GM21723 (cell line): ENCODE results near the gene SNX27.

Experiments used
- ATAC-seq: cut with Tn5 transposase; IDR thresholded peaks from one replicate; pipeline ENCODE4 v1.9.1; 2021; ENCODE audit warnings: mild to moderate bottlenecking, moderate library complexity; ENCODE audit not compliant: unreplicated experiment

SNX27 gene

DNA sequence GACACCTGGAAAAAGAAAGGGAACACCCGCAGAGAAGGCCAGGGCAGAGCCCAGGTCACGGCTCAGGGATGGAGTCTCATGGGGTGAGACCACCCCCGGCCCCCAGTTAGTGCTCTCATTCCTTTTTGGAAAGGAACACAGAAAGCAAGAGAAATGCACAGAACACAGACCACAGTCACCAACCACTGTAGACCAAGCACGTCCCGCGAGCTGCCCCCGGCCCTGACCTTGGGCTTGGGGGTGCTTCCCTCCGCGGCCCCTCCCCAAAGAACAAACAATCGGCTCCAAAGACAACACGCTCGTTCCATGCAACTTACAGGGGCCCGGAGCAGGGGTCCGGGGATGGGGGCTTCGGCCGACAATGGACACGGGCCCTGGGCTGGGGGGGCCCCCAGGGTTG lies 92.0 kb downstream of the SNX27 start:
- no peak for ATAC-seq

DNA sequence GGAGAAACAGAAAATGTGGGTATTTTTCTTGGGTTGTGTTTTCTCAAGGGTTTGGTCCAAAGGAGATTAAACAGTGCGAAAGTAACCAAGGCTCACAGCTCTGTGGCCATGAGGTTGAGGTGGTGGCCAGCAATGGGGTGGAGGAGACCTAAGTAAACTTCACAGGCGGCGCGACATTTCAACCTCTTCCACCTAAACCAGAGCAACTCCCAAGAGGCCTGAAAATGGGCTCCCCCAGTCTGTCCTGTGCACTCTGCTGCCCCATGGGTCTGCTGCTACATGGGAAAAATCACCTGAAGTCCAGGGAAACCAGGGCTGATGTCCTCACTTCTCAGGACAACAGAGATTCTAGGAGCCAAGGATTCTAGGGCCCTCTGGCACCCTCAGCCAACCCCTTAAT lies 92.4 kb downstream of the SNX27 start:
- ATAC-seq: no peak

DNA sequence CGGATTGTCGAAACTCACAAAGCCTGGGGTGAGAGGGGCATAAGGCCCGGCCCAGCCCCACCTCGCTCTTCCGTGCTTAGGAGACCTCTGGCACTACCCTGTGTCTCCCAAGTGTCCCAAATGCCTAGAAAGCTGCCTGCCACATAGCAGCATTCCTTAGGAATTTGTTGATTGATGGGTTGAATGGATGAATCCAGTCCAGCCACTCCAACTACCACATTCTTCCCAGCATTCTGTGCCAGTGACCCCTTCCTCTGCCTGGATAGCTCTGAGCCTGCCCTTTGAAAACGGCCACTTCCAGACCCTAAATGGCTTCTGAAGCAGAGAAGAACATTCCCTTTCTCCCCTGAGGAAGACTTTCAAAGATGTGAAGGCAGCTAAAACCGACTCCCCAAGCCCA lies 93.3 kb downstream of the SNX27 start:
- no peak for ATAC-seq

DNA sequence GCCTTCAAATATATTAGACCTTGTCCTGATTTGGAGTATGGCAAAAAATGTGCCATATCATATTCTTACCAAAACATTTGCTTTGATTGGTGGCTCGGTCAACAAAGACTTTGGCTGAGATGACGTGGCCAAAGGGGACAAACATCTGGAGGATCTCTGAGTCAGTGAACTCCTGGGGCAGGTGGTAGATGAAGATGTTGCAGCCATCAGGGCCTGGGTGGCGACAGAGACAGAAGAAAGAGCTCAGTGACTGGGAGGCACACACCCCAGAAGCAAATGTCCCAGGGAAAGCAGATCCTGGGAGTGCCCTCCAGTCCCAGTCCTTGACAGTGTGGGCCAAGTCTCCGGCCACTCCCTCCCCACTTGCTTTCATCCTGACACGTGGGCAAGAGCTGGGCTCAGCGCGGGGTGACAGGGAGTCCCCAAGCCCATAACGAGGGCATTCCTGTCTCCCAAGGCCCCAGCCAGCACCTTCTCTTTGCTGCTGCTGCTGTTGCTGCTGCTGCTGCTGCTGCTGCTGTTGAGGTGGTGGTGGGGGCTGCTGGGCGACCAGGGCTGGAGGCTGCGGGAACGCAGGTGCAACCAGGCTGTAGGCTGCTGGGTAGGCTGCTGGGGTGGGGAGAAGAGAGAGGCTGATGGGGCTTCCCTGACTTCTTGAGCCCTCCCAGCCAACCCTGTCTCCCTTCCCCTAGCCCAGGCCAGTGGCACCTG lies 94.1 kb downstream of the SNX27 start:
- no peak for ATAC-seq

DNA sequence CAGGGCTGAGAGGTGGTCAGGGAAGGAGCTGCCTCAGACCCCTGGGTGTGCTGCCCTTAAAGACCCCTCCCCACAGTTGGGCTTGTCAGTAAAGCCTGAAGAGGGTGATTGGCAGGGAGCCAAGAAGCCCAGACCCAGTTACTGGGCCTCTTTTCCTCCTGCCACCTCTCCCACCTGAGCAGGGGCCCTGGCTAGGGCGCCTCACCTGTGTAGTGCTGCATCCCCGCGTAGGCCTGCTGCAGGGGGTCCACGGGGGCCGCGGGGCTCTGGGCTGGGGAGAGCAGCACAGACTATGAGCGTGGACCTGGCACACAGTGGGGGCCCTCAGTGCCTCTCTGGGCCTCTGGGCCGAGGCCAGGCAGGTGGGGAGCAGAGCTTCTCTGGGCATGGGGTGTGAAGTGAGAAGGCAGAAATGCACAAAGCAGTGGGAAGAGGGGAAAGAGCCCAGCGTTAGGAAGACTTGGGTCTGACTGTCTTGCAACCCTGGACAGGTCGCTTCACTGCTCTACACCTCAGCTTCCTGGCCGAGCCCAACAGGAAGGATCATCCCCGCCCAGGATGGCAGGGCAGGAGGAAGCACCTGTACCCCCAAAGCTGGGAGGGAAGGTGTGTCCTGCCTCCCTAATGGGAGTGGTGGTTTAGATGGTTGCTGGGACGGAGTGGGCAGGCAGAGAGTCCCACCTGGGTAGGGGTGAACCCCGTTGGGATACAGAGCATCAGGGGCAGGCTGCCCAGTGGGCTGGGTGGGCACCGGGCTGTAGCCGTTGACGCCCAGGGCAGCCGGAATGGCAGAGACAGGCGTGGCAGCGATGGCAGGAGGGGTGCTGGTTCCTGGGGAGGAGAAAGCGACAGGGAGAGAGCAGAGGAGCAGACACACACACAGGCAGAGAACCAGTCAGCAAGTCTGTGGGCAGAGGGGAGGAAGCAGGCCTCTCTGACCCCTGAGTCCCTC lies 94.9 kb downstream of the SNX27 start:
- ATAC-seq: no peak

DNA sequence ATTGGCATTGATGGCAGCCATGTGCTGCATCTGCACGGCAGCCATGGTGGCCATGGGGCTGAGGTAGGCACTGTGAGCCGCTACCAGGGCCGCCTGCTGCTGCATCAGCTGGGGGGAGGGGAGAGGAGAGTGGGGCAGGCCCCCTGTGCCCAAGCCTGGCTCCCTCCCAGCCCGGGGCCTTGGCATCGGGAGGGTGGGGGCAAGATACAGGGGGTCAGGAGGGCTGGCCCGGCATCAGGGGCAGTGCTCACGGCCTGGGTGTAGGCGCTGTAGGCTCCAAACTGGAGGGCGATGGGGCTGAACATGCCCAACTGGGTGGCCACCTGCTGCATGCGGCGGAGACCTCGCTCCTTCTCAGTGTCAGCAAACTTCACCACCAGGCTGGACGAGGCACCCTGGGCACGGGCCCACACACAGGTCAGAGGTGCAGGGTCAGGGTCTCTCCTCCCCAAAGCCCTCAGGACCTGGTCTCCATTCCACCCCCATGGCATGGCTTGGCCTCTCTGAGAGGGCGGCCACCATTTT lies 95.8 kb downstream of the SNX27 start:
- ATAC-seq: no peak

DNA sequence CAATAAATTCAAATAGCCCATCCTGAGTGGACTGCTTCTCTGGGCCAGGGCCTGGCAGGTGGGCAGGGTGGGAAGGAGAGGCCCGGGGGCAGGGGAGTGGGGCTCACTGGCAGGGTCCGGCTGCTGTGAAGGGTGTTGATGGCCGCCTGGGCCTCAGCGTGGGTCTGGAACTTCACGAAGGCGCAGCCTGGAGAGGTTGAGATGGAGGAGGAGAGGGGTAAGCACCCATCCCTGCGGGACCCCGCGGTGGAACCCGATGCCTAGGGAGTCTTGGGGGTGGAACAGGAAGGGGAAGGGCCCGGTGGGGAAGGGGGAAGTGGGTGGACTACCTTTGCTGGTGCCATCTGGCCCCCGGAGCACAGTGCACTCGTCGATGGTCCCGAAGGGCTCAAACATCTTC lies 97.0 kb downstream of the SNX27 start:
- no peak for ATAC-seq

DNA sequence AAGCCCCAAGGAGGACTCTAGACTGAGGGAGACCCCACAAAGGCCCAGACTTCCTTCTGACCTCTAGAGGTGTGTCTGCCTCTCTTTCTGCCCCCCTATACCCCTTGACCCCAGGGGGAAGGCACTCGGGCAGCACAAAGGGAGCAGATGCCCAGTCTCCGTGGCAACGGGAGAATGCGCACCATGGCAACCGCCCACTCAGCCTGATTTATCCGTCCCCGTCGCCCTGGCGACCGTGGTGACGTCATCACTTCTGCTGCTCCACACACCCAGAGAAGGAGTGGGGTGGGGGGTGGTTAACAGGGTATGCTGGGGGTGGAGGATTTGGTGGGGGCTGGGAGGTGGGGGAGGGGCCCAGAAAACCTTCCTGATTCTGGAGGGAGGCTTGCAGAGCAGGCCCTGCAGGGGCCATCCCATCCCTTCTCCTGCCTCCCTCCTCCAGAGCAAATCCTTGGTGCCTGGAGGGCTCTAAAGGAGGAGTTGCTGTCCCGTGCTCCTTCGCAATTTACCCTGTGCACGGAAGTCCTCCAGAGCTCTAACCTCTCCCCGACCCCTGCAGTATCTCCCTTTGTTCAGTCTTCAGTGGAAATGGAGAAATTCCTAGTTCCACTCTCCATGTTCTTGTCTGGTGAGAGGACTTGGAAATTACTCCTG lies 98.5 kb downstream of the SNX27 start:
- ATAC-seq: no peak

DNA sequence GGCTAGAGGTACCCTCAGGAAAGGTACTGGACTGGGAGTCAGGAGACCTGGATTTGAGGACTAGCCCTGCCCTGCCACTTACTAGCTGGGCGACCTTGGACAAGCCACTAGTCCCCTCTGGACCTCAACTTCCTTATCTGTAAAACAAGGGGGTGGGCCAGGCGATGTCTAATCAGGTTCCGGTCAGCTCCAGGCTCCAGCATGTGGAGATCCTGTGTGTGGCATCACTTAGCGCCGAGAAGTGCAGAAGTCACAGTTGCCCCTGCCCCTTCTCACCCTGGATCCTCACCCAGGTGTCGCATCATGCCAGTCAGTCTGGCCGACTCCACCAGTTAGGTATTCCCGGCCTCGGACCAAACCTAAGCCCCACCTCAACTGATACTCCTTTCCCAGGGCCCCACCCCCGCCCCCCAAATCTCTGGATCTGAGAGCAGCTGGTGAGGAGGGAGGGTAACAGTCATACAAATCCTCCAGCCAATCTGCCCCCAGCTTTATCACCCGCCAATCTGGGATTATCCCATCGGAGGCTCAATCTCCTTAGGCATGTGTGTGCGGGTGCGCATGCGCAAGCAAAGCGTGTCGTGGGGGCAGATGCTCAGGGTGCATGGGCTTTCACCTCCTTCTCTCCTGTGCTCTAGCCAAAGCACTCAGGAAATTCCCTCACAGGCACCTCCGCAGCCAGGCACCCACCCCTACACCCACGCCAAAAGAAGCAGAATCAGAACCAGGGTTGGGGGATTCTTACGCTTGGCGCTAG lies 99.4 kb downstream of the SNX27 start:
- ATAC-seq: no peak

DNA sequence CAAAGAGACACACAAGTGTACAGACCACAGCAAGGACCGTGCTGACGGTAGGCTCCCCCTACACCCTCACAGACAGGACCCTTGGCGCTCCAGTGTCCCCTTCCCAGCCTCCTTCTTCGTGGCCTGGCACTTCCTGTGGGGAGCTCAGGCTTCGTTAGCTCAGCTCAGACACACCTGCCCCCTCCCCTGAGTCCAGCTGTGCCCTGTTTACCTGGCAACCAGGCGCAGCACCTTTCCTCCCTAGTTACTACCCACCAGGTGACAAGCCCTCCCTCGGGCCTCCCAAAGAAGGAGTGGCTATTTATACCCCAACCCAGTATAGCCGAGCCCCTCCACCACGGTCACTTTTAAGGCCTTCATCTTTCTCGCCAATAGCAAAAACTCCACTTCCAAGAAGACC lies 100.1 kb downstream of the SNX27 start:
- ATAC-seq: no peak

DNA sequence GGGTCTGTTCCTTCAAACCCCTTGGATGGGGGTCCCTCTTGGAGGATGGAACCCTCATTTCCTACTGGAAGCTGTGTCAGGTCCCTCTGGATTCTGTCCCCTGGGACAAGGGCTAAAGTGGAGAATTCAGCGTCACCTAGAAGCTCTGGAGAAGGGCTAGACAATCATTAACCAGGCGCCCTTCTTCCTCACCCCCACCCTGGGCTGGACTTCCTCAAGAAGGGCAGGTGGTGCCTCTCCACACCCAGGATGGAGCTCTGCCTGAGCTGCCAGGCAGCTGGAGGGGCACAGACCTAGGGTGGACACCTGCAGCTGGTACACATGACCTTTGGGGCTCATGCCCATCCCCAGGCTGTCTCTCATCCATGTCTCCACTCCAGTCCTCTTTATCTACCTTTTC lies 101.2 kb downstream of the SNX27 start:
- no peak for ATAC-seq

DNA sequence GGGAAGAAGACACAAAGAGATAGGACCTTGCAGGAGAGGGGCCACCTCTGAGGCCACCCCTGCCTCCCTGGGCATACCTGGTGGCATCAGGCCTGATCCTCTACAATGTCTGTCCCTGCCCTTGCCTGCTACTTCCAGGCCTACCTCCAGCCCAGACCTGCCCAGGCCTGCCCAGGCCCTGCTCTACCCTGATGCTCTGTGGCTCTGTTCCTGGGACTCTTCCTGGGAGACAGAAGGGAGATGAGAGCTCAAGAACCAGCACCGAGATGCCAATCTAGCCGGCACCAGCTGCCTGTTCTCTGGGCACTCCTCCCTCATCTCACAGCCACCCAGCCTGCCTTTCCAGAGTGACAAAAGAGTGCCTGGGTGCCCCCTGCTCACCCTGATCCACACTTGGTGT lies 102.0 kb downstream of the SNX27 start:
- ATAC-seq: no peak

DNA sequence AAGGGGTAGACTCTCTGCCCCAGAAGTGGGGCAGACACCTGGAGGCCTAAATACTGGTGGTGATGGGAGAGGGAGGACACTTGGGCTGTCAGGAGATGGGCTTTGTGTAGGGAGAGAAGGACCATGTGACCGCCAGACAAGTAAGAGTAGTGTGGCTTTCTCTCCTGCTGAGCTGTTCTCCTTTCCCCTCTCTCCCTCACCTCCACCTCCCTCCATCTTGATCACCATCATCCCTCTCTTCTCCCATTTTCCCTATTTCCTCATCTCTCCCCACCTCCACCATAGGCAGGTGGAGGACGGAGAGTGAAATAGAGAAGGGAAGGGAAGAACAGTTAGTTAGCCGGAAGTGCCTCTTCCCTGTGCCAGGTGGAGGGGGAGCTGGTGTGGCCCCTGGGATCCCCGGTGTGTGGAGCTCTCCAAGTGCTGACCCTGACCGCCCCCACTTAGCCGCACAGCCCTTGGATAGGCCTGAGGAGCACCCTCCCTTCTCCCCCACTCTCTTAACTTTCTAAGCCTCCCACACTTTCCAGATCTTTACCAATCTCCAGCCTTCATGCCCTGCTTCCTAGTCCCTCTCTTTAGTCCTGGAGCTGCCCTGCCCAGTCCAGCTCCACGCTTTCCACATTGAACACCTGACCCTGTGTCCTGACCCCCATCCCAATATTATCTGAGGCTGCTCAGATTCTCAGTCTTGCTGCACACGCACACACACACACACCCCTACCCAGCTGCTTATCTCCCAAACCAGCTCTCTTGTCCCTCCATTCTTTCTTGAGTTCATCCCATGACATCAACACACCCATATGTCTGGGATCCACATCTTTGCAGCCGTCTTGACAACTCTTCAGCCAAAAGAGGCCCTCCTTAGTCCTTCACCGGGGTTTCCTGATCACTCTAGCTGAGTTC lies 103.2 kb downstream of the SNX27 start:
- no peak for ATAC-seq

DNA sequence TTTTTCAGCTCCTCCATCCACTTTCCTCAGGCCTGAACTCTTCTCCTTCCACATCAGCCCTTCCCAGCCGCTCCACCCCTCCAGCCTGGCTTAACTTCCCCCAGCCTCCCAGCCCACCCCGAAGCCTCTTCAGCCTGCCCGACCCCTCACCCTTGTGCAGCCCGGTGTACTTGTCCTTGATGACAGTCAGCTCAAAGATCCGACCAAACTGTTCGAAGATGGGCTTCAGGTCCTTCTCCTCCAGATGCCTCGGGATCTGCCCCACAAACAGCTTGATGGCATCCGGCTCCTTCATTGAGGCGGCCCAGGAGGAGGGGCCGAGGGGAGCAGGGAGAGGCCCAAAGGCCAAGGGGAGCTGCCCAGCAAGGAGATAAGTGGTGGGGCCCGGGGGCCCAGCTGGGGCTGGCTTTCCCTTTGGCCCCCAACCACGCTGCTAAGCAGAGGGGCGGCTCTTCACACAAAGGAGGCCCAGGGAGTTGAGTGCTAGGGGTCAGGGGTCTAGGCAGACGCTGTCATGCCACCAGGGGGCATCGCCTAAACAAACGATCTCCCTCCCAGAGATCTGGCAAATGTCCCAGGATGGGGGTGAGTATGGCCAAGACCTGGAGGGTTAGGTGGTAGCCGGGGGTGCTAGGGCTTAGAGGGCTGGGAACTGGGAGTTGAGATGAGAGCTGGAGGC lies 104.0 kb downstream of the SNX27 start:
- ATAC-seq: no peak

DNA sequence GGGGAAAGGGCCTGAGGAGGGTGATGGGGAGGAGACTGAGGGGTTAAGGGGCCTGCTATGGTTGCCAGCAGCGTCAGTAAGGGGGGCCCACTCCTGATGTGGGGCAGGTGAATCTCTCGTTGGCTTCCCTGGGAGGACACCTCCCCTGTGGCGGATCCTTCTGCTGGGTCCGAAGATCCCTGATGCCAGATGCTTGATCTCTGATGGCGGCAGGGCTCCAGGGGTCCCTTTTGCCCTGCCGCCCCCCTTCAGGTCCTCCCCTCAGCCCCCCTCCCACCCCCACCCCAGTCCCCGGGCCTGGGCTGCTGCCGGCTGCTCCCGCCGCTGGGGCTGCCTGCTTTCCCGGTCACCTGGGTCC lies 104.5 kb downstream of the SNX27 start:
- no peak for ATAC-seq

DNA sequence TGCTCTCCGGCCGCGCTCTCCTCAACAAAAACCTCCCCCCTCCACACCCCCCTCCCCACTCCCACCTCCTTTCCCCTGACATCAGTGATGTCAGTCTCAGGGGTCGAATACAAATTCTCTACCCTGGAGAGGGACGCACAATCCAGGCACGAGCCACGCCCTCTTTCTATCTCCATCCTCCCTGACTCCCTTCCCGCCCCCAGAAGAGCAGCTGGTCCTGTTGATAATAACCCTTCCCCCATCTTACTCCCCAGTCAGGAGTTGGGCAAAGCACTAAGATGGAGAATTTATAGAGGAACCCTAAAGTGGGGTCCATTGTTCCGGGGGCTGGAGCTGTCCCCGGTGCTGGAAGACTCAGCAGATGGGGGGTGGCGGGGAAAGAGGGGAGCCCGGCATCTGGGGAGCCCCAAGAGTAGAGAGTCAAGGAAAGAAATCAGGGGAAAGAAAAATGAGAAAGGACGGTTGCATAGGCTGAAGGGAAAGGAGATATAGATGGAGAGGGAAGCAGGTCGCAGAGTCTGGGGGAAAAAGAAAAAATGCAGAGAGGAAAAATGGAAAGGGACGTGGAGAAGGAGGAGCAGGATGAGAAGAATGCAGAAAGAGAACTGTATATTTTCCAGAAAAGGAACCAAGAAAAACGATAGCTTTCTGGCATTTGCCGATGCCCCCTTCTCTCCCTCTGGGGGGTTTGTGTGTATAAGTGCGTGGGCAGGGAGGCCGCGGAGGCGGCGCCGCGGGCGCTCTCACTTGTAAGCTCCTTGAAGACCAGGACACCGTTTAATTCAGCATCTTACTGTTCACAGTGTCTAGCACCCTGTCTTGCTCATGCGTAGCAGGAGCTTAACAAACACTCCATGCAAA lies 105.2 kb downstream of the SNX27 start, which contains the start of gene CELF3:
CELF3 (minus strand) TSS at position 33 of the 861 bp plus-strand sequence. CDS start 783 bp downstream, outside the sequence.
- ATAC-seq: no peak

DNA sequence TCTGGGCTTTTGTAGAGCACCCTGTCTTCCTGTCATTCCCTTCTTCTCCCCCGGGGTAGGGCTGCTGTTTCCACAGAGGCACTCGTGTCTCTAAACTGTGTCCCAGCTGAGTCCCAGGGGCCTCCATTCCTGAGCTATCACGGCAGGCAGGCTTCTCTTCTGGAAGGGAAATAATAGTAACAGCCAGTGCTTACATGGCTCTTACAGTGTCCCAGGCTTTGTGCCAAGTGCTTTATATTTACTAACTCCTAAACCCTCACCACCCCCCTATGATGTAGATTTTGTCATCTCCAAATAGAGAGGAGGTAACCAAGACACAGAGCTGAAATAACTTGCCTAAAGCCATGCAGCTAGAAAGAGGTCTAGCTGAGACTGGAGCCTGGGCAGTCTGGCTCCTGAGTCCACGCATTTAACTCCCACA lies 106.2 kb downstream of the SNX27 start:
- ATAC-seq: no peak

DNA sequence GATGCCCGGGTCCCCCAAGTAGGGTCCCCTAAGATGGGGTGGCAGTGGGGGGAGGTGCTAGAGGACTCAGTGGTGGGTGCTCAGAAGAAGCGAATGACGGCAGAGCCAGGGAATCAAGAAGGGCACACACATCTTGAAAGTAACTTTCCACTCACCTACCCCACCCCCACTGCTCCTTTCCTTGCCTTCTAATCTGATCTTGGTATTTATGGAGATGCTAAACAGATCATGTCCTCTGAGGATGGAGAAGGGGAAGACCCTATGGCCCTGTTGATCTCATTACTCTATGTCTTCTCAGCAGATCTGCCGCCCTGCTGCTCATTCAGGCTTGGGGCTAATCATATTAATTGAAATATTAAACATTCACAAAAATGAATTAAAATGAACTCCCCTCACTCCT lies 106.8 kb downstream of the SNX27 start:
- no peak for ATAC-seq
